Measurements from ENCODE around the gene HDAC6.

HDAC6 gene

GRCh38 chrX:48801280-48802088 is at the start of gene HDAC6:
TSS of gene HDAC6 (plus strand) at chrX:48802067. CDS start at chrX:48802693, 626 bp downstream.
- peak; percentile 98 for DNase-seq (ENCODE audit: low spot score)

- DNase-seq (ENCODE audit: low spot score), result no peak
Observed at GRCh38 chrX:48752498-48752897, 49.4 kb upstream of the HDAC6 start.

DNA sequence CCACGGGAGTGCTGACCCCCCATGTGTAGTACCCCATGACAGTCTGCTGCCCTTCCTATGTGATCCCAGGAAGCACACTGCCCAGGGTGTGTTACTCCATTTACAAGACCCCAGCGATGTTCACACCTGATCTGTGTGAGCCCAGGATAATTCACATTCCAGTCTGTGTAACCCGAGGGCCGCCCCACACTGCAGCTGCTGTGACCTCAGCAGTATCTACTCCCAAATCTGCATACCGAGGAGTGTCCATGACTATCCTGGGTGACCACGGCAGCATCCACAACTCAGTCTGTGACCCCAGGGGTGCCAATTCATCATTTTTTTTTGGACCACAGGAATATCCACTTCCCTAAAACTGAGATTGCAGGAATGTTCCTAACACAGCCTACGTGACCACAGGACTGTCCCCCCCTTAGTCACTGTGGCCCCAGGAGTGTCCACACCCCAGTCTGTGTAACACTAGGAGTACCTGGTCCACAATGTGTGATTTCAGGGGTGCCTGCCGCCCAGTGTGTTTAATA is 48.1 kb upstream of the HDAC6 start:
- DNase-seq (ENCODE audit: low spot score), result no peak

DNA sequence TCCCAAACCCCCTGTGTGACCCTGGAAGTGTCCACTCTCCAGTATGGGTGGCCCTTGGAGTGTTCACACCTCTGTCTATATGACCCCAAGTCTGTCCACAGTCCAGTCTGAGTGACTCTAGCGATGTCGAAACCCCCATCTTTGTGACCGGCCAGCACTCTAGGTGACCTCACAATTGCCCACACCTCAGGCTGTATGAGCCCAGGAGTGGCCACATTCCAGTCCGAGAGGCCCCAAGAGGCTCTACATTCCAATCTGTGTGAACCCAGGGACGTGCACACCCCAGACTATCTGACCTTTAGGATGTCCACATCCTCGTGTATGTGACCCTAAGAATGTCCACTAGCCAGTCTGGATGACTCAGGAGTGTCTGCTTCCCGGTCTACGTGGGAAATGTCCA is 47.6 kb upstream of the HDAC6 start:
- no peak for DNase-seq (ENCODE audit: low spot score)

DNA sequence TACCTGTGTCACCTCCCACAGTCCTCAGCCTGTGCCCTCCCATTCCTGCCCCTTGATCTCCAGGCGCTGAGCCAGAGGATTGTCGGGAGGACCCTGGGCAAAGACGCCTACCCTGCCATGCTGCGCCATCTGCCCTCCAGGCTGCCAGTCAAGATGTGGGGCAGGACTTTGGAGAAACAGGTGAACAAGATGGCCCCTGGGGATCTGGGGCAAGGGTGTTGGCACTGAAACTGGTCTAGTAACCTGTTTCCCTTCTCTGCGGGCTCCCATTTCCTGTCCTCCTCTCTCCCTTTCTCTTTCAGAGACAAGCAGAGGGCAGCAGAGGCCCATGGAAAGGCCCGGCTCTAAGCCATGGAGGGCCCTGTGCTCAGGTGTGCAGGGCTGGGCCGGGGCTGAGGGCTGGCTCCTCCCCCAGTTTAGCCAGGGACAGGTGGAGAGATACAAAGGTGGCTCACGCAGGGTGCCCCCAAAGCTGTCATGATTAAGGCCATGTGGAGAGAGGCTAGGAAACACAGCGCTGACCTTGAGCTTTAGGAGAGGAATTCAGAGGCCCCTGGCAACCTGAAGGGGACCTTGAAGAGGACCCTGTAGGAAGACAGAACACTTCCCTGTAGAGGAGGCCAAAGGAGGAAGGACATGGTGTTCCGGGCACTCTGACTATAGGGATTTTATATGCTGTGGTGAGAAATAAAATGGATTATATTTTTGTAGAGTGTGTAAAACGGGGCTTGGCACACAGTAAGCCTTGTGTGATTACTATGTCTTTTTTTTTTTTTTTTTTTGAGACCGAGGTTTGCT is 40.0 kb upstream of the HDAC6 start, which contains the start of gene GLOD5:
Gene GLOD5, plus strand, starts transcription at position 74 of the 798 bp plus-strand sequence. Its CDS starts 44 bp downstream, at position 118.
- peak; percentile 54 for DNase-seq (ENCODE audit: low spot score)

- no peak for DNase-seq (ENCODE audit: low spot score)
Observed at GRCh38 chrX:48769230-48769629, 32.6 kb upstream of the HDAC6 start.

GRCh38 chrX:48770296-48770695 is 31.6 kb upstream of the HDAC6 start:
- DNase-seq (ENCODE audit: low spot score), result no peak

- no peak for DNase-seq (ENCODE audit: low spot score)
Observed at GRCh38 chrX:48772602-48773001, 29.3 kb upstream of the HDAC6 start.

DNA sequence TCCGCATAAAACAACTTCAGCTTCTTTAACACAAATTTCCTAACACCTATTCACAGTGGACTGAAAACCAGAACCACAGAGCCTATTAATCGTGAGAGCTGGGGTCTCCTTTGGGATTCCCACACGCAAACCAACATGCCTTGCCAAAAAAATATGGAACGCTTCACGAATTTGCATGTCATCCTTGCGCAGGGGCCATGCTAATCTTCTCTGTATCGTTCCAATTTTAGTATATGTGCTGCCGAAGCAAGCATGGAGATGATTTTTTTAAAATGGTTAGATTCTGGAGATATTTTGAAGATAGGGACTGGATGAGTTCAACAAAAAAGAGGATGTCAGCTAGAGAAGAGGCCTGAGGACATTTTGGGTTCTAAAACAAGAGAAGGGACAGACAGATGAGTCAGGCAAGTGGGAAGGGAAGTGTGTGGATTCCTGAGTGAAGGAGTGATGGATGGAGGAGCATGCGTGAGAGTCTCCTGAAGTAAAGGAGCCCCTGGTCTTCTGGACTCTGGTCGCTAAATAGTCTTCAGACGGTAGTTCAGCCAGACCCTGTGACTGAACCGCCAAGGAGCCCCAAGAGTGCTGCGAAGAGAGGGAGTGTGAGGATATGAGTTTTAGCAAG is 24.9 kb upstream of the HDAC6 start:
- DNase-seq (ENCODE audit: low spot score), result no peak

- DNase-seq (ENCODE audit: low spot score), result no peak
Observed at GRCh38 chrX:48779399-48779798, 22.5 kb upstream of the HDAC6 start.

DNA sequence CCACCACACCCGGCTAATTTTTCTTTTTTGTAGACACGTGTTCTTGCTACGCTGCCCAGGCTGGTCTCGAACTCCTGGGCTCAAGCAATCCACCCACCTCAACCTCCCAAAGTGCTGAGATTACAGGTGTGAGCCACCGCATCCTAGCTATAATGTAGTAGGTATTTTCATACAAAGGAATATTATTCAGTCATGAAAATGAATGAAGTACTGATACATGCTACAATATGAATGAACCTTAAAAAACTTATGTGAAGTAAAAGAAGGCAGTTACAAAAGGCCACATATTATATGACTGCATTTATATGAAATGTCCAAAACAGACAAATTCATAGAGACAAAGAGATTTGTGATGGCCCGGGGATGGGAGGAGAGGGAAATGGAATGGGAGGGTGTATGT is 20.2 kb upstream of the HDAC6 start:
- no peak for DNase-seq (ENCODE audit: low spot score)

GRCh38 chrX:48782216-48782615 is 19.7 kb upstream of the HDAC6 start:
- DNase-seq (ENCODE audit: low spot score), result no peak

- DNase-seq (ENCODE audit: low spot score), result no peak
Observed at GRCh38 chrX:48782795-48783194, 19.1 kb upstream of the HDAC6 start.

DNA sequence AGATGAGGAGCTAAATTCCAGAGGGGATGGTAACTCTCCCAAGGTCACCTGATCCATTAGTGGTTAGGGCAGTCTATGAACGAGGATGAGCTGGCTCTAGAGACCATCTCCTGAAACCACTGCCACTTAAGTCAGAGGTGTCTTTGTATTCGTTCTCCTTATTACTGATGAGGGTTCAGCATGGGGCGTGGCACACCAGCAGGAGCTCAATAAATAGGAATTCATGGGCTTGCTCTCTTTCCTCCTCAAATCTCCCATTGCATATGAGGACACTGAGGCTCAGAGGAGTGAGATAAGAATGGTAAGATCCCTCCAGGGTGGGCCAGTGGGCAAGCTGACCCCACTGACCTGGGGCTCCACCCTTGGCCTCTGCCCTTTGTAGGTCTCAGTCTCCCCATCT is 17.1 kb upstream of the HDAC6 start:
- no peak for DNase-seq (ENCODE audit: low spot score)

GRCh38 chrX:48785186-48785539 is 16.7 kb upstream of the HDAC6 start:
- DNase-seq (ENCODE audit: low spot score), result no peak

DNA sequence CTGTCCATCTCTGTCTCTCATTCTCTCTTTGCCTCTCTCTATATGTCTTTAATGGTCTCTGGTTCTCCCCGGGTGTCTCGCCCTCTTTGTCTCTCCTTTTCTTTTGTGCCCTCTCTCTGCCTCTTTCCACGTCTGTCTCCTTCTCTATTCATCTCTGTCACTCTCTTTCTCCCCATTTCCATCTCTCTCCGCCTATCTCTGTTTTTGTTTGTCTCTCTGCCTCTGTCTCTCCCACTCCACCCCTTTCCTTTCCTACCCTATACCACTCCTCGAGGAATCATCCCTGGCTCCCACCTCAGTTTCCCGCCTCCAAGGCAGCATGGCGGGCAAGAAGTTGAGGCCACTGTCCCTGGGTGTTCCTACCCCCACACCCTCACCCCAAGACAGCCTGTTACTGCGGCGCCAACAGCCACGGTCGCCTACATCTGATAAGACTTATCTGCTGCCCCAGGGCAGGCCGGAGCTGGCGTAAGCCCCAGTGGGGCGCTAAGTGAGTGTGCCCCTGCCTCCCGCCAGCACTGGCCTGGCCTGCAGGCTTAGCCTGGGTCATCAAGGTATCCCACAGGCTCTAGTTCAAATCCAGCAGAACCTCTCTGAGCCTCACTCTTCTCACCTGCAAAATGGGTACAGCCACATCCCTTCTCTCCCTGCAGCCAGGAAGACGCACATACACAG is 16.2 kb upstream of the HDAC6 start:
- DNase-seq (ENCODE audit: low spot score), result no peak

- no peak for DNase-seq (ENCODE audit: low spot score)
Observed at GRCh38 chrX:48786341-48786800, 15.5 kb upstream of the HDAC6 start, which contains the start of gene GATA1. TSS of gene GATA1 (plus strand) at chrX:48786590. CDS start at chrX:48791110, 4,520 bp downstream.

GRCh38 chrX:48786825-48787504 is 14.9 kb upstream of the HDAC6 start:
- no peak for DNase-seq (ENCODE audit: low spot score)

- no peak for DNase-seq (ENCODE audit: low spot score)
Observed at GRCh38 chrX:48787505-48788443, 14.1 kb upstream of the HDAC6 start.

All from cerebellar cortex (tissue), 1 donor.